Measurements from ENCODE around the gene PARP8. TPM values are rescaled to one million over a fixed set of nuclear protein-coding genes. Genes with fewer than 3 reads are reported as not detected.
"Not testable (repeated sequence)": the region's sequence is repeated elsewhere in the genome, so short reads cannot be mapped to it uniquely, and the experiment has no call there.

PARP8 gene
- total RNA-seq, 1 donor from 2014 or later = 14.8 TPM

DNA sequence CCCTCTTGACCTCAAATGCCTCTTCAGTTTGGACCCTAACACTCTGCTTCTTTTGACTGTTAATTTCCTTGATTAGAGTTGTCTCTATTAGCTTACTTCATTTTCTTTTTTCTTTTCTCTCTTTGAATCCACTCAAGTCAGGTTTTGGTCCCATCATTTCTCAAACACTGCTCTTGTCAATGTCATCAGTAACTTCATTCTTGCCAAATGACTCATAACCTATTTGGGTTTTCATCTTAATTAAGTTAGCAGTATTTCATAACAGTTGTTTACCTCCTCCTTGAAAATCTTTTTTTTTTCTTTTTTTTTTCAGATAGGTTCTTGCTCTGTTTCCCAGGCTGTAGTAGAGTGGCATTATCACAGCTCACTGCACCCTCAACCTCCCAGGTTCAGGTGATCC lies 119.6 kb downstream of the PARP8 start:
- DNase-seq = no peak

DNA sequence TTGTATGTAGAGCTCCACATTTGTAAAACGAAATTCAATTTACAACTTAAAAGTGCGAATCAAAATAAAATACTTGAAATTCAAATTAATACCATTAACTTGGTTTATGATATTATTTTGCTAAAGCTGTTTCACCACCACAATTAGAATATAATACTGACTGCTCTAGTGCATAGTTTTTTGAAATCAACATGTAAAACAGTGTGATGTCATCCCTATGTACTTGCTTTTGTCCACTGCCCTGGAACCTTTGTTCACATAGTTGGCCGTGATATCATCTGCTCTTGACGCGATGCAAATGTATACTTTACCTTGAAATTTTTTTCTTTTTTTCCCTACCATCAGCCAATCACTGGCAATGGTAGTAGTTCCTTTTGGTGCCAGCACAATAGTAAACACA lies 125.4 kb downstream of the PARP8 start:
- no peak for DNase-seq

DNA sequence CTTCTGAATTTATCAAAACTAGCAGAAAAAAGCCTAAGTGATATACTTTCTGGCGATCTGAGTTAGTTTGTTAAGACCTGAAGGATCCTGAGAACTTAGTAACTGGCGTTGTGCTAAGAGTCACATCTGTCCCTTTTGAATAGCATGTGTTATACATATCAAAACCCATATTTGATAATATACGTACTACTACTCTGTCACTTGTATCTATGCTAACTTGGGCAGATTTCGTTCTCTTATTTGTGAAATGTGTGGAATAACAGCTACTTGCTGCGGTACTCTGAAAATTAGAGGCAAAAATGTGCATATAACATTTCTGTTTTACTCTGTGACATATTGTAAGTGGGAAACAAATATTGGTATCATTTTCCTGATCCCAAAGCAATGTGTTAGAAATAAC lies 126.4 kb downstream of the PARP8 start:
- no peak for DNase-seq

DNA sequence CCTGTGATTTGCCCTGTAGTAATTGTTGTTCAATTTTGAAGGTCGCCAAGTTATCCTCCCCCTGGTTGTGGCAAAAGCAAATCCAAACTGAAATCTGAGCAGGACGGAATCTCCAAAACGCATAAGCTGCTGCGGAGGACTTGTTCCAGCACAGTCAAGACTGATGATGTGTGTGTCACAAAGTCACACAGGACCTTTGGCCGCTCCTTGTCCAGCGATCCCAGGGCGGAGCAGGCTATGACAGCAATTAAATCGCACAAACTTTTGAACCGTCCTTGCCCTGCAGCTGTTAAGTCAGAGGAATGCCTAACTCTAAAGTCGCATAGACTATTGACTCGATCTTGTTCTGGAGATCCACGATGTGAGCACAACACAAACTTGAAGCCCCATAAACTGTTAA lies 128.4 kb downstream of the PARP8 start:
- DNase-seq = no peak

DNA sequence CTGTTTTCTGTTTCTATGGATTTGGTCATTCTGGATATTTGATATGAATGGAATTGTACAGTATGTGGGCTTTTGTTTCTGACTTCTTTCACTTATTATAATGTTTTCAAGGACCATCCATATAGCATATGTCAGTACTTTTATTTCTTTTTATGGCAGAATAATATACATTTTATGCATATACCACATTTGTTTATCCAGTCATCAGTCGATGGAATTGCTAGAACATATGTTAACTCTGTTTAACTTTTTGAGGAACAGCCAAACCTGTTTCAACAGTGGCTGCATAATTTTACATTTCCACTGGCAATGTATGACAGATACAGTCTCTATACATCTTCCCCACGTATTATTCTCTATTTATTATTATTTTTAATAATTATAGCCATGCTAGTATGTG lies 131.6 kb downstream of the PARP8 start:
- no peak for DNase-seq

DNA sequence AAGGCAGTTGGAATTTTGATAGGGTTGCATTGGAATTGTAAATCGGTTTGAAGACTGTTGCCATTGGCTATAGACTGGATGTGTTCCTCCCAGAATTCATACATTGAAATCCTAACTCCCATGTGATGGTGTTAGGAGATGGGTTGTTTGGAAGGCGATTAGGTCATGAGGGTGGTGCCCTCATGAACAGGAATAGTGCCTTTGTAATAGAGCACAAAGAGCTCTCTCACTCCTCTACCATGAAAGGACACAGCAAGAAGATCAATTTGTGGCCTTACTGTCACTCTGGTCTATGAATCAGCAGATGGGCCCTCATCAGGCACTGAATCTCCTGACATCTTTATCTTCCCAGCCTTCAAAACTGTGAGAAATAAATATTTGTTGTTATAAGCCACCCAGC lies 133.2 kb downstream of the PARP8 start:
- DNase-seq = no peak

DNA sequence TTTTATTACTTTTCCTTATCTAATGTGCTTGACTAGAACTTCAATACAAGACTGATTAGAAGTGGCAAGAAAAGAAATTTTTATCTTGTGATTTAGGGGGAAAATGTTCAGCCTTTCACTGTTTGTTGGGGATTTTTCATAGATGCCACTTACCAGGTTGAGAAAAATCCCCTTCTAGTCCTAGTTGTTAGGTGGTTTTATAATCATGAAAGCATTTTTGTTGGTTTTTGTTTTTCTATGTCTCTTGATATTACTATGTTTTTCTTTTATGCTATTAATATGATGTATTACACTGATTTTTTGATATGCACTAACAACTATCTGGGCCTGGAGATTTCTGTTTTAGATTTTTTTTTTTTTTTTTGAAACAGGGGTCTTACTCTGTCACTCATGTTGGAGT lies 134.0 kb downstream of the PARP8 start:
- no peak for DNase-seq

DNA sequence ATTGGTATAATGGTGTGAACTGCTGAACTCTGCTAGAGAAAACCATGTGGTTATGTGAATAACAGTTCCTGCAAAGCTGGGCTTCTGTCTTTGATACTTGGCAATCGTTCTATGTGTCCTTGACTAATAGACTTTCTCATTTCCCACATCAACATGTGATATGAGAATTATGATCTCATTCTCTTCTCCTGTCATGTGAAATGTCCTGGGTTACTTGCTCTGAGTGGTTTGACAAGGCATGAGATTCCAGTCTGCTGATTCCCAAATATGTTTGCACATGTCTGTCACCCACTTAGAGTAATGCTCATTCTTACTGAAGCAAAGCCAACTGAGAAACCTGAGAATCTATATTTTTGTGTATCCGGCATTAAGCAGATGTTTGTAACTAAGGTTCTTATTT lies 141.2 kb downstream of the PARP8 start:
- DNase-seq = peak; percentile 13

DNA sequence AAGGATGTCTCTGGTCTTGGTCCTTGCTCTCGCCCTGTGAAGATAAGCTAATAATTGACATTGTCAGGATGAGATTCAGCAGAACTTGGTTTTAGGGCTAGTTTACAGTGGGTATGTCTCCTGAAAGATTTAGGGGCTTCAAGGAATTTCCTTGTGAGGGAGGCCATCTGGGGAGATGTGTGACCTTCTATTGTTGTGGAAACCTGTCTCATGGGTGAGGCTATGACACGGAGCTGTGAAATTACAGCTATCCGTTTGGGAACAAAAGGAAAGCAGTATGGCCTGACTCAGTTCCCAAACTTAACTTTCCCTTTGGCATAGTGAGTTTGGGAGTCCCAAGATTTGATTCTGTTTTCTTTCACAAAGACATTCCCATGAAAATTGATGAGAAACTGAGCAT lies 142.0 kb downstream of the PARP8 start:
- DNase-seq = no peak

DNA sequence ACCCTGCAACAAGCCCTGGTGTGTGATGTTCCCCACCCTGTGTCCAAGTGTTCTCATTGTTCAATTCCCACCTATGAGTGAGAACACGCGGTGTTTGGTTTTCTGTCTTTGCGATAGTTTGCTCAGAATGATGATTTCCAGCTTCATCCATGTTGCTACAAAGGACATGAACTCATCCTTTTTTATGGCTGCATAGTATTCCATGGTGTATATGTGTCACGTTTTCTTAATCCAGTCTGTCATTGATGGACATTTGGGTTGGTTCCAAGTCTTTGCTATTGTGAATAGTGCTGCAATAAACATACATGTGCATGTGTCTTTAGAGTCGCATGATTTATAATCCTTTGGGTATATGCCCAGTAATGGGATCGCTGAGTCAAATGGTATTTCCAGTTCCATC lies 145.3 kb downstream of the PARP8 start:
- DNase-seq = not testable (repeated sequence)

DNA sequence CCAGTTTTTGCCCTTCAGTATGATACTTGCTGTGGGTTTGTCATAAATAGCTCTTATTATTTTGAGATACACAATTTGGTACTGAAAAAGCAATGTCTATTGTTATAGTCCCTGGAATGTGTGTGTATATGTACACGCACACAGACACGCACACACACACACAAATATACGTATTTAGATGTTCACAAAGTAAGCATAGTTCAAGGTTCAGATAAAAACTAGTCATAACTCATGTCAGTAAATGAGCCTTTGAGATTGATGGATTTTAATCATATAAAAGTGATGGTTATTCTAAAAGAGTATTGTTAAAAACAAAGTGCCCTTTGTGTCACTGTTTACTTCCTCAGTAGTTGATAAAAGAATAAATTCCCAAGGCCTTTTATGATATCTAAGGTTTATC lies 147.3 kb downstream of the PARP8 start:
- no peak for DNase-seq

DNA sequence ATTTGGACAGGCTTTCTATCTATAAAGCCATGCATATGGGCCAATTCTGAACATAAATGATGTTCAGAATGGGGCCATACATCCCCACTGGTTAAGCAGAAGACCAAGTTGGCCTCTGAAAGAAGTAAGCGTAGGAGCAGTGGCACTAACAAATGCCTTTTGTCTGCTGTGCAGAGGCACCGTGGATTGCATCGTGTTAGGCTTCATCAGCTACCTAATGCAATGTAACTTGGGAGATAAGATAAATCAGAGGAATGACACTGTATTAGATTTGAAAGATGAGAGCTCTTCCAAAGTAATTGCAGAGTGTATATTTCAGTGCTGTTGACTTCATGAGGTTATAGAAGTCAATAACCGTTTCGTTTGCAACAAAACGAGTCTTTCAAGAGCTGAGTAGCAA lies 148.1 kb downstream of the PARP8 start:
- no peak for DNase-seq

DNA sequence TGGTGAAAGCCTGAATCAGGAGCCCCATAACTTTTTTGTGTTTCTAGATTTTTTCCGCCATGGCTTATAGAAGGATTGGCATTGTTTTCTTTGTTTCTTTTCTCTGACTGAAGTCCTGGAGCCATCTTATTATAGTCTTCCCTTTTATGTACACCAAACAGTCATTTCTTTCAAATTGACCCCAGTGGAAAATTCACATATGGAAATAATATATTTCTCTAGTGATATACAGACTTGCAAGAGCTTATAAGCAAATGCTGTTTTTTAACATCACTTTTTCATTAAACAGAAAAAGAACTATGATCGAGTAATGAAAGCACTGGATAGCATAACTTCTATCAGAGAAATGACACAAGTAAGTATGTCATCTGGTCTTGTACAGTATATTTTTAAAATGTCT lies 155.6 kb downstream of the PARP8 start:
- DNase-seq = no peak

DNA sequence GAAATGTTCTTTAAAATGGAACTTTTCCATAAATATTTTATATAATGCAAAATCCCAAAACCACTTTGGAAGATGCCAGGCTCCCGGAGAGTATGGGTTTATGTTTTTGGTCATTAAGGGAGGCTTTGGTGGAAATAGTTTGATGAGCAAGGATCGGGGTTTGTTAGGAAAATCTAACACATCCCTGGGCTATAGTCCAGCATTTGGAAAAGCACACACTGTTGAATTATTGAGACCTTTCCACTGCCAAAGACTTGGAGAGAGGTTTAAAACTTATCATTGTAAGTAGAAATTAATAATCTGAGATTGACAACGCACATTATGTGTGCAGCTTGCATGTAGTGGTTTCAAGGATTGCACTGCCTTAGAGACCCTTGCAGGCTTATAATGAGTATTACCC lies 156.3 kb downstream of the PARP8 start:
- DNase-seq = no peak

DNA sequence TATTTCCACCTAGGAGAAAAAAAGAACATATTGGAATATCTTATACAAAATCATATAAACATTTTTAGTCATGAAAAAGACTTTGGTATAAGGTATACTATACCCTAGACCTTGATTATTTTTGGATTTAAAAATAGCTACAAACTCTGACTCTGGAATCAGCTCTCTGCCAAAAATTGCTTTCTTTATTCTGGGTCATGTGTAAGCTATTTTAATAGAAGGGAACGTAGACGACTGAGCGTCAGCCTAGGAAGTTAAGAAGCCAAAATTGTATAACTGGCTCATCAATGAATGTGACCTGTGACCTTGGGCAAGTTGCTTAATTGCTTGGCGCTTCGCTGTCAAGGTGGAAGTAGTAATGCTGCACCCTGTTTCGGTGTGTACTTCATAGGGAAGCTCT lies 157.1 kb downstream of the PARP8 start:
- peak; percentile 11 for DNase-seq

DNA sequence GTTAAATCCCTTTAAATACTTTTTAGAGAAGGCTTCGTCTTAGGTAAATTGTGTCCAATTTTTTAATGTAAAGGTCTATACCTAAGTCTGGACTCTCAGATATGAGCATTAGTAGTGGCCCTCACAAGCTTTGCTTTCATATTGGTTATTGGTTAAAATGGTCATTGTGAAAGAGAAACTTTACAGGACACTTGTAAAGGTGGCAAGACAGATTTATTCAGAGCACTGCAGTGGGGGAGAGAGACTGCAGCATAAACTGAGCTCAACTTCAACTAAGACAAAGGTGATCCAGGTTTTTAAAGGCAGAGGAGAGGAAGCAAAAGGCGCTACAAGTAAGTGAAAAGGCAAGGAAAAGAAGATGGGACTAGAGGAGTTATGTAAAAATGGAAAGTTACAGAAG lies 157.7 kb downstream of the PARP8 start:
- no peak for DNase-seq

DNA sequence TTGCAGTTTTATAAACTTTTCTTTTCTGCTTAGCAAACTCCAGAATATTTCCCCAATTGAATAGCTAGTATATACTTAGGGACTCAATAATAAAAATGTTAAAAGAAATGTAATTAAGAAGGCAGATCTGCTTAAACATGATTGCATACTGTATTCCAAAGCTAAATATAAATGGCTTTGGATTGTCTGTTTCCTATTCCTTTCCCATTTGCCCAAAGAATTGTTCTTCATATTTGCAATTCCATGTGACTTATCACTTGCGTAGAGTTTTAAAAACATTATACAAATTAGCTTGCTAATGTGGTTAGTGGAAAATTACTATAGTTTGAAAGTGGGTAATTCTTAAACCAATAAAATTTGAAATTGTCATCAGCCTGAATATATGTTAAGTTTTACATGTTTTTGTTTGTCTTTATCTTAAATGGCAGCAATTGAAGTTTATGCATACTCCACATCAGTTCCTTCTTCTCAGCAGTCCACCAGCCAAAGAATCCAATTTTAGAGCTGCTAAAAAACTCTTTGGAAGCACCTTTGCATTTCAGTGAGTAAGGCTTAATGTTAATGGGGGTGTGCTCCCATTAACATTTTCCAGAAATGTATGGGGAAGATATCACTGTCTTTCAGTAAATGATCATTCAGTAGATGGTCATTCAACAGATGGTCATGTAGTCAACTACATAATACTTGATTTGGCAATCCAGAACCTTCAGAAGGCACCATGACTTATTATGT lies 161.2 kb downstream of the PARP8 start:
- no peak for DNase-seq

DNA sequence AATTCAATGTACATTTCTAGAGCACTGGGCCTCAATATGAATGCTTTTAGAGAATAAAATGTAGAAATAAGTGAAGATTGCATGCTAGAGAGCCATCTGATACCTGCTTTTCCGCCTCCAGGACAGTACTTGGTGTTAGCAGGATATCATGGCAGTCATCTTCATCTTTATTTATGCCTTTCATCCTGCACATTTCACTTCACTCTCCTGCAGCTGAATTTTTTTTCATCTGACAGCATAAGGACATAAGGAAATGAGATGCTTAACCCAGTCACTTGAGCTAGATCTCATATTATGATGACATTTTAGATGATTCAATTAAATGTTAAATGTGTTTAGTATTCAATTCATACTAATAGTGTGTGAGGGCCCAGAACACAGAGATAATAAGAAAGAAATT lies 162.6 kb downstream of the PARP8 start:
- DNase-seq = no peak

DNA sequence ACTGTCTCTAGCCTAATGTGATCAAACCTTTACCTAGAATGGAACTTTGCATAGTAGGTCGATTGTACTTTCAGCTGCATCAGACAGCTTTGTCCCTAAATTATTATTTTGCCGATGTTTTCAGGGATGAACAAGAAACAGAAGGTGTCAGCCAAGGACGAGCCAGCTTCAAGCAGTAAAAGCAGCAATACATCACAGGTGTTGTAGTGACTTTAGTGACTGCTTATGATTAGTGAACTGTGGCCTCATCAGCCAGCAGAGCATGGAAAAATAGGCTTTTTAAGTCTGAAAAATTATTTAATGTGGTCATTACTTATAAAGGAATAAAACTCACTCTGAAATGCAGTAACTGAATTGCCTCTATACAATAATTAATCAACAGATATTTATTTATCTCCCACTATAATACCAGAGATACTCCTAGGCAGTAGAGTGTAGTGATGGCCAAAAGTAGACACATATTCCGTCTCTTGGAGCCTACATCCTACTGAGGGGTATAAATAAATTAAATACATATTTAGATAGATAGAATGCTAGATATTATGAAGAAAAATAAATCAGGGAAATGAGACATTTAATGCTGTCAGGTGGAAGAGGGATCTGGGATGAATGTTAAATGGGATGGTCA lies 166.3 kb downstream of the PARP8 start:
- DNase-seq = no peak

DNA sequence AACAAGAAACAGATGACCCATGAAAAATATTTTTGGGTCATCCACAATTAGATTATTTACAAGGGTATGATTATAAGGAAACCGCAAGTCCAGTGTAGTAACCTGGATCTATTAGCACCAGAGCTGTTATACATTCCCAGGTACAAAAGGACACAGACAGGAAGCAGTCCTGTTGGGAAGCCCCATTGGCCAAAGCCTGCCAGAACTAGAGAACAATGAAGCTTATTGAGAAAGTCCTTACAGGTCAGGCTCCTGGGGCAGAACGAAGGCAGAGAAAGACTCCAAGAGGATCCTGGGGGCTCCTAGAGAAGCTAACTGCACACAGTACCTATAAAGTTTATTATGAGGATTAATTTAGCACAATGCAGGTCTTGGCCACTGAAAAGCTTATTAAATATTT lies 169.9 kb downstream of the PARP8 start:
- no peak for DNase-seq

DNA sequence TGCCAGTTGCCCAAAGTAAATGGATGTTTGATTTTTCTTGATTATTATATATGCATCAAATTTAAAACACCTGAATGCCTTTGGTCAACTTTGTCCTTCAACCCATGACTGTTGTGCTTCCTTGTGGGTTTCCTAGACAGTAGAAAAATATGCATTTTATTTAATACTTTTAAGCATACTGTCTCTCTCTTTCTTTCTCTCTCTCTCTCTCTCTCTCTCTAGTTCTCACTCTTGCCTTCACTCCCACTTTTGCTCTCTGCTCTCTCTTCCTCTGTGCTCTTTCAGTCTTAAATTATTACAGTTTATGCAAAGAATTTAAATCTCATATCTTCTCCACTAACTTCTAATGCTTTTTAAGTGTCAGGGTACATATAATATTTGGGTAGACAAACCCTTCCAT lies 173.0 kb downstream of the PARP8 start:
- DNase-seq = no peak

DNA sequence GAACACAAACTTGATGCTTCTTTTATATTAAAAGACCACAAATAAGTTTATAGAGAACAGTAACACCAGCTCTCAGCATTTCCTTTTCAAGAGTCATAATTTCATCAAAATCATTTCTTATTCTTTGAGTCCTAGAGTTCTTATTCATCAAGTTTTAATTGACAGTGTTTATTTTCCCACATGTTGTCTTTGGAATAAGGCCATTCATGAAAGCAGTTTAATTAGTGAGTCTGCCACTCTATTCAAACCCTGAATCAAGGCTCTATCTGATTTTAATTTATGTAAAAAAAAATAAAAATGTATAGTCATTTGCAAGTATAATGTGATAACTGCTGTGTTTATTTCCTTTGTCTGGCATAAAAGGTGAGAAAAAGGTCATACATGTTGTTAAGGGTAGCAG lies 176.7 kb downstream of the PARP8 start:
- DNase-seq = no peak

DNA sequence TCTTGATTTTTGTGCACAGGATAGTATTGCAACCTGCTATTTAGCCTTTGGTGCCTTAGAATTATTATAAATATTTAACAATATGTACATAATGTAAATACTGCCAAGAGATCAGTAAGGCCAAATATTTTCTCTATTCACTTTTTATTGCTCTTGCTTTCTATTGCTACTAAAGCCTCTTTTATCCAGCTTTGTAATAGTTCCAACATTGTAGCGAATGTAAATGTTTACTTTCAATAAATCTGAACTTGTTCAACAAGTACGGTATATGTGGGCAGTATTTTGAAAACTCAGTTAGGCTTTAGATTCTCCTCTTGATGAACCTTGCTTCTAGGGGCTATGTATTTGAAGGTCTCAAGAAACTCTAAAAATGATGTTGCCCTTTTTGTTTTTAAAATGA lies 179.8 kb downstream of the PARP8 start:
- no peak for DNase-seq

DNA sequence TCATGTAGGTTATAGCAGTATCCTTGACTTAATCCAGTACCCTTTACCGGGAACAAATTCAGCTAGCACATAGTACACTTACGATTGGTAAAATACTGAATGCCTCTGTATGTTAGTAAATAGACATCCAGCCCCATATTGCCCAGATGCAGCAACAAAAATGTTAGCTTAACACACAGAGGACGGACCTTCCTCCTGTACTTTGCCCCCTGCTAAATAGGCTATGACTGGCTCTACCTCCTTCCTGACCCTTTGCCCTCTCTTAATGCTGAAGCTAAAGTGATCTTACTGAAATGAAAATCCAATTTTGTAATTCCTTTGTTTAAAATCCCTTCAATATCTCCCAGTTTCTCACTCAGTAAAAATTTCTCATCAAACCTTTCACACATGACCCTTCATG lies 183.1 kb downstream of the PARP8 start:
- no peak for DNase-seq

DNA sequence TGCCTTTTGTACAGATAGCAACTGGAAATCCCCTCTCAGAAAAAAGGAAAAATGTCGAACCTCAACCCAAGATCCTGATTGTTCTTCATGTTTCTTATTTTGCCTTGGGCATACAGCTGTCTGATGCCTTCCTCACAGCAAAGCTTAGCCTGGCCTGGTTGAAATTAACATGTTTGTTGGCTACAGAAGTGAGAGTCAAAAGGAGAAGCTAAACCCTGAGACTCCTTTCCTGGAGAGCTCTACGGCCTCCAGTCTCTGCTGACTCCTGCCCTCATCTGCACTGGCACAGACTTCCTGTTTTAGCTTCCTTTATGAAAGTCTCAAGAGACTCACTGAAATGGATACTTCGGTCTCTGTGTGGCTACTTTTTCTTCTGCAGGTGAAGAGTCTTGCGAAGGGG lies 186.7 kb downstream of the PARP8 start:
- no peak for DNase-seq

Data from tongue (tissue), 2 donors.